ENCODE measurements around the gene ALKBH7.

ALKBH7 gene

GRCh38 chr19:6402058-6402457 lies 29.5 kb downstream of the ALKBH7 start:
- TF ChIP-seq ZNF274 (IDR thresholded peaks at IDR 0.05; ENCODE audit: low read depth, low read length): no peak
- H3K4me3 ChIP-seq (ENCODE audit: low read length): no peak overlapping the region

- H3K4me3 ChIP-seq (ENCODE audit: low read length): no peak overlapping the region
- TF ChIP-seq ZNF274 (IDR thresholded peaks at IDR 0.05; ENCODE audit: low read depth, low read length): no peak
Observed at GRCh38 chr19:6402837-6403608, 30.4 kb downstream of the ALKBH7 start.

GRCh38 chr19:6406401-6406800 lies 33.8 kb downstream of the ALKBH7 start:
- TF ChIP-seq ZNF274 (IDR thresholded peaks at IDR 0.05; ENCODE audit: low read depth, low read length): no peak
- no peak overlapping the region for H3K4me3 ChIP-seq (ENCODE audit: low read length)

GRCh38 chr19:6409346-6409745 lies 36.8 kb downstream of the ALKBH7 start:
- TF ChIP-seq ZNF274 (IDR thresholded peaks at IDR 0.05; ENCODE audit: low read depth, low read length): no peak
- H3K4me3 ChIP-seq (ENCODE audit: low read length): no peak overlapping the region

- TF ChIP-seq ZNF274 (IDR thresholded peaks at IDR 0.05; ENCODE audit: low read depth, low read length): no peak
- H3K4me3 ChIP-seq (ENCODE audit: low read length): no peak overlapping the region
Observed at GRCh38 chr19:6412061-6412446, 39.5 kb downstream of the ALKBH7 start.

- TF ChIP-seq ZNF274 (IDR thresholded peaks at IDR 0.05; ENCODE audit: low read depth, low read length): no peak
- H3K4me3 ChIP-seq (ENCODE audit: low read length): no peak overlapping the region
Observed at GRCh38 chr19:6412447-6413091, 40.0 kb downstream of the ALKBH7 start.

- H3K4me3 ChIP-seq (ENCODE audit: low read length): no peak overlapping the region
- TF ChIP-seq ZNF274 (IDR thresholded peaks at IDR 0.05; ENCODE audit: low read depth, low read length): no peak
Observed at GRCh38 chr19:6413291-6413690, 40.7 kb downstream of the ALKBH7 start.

GRCh38 chr19:6413721-6414643 lies 41.4 kb downstream of the ALKBH7 start:
- TF ChIP-seq ZNF274 (IDR thresholded peaks at IDR 0.05; ENCODE audit: low read depth, low read length): no peak
- H3K4me3 ChIP-seq (ENCODE audit: low read length): no peak overlapping the region

GRCh38 chr19:6414793-6415590 lies 42.4 kb downstream of the ALKBH7 start:
- H3K4me3 ChIP-seq (ENCODE audit: low read length): no peak overlapping the region
- no peak for TF ChIP-seq ZNF274 (IDR thresholded peaks at IDR 0.05; ENCODE audit: low read depth, low read length)

- TF ChIP-seq ZNF274 (IDR thresholded peaks at IDR 0.05; ENCODE audit: low read depth, low read length): no peak
- no peak overlapping the region for H3K4me3 ChIP-seq (ENCODE audit: low read length)
Observed at GRCh38 chr19:6415591-6416190, 43.1 kb downstream of the ALKBH7 start.

- no peak overlapping the region for H3K4me3 ChIP-seq (ENCODE audit: low read length)
- no peak for TF ChIP-seq ZNF274 (IDR thresholded peaks at IDR 0.05; ENCODE audit: low read depth, low read length)
Observed at GRCh38 chr19:6416658-6417405, 44.2 kb downstream of the ALKBH7 start.

GRCh38 chr19:6417713-6418561 lies 45.3 kb downstream of the ALKBH7 start:
- no peak overlapping the region for H3K4me3 ChIP-seq (ENCODE audit: low read length)
- no peak for TF ChIP-seq ZNF274 (IDR thresholded peaks at IDR 0.05; ENCODE audit: low read depth, low read length)
